IPS-NIHi11 (cell line): ENCODE measurements around the gene TLE6.
A peak's percentile ranks its signal among the peaks of the same experiment; 100 is the strongest.
"Not testable (repeated sequence)": the region's sequence is repeated elsewhere in the genome, so short reads cannot be mapped to it uniquely, and the experiment has no call there.

Experiments used
- DNase-seq: peaks from one replicate; pipeline ENCODE4 v3.0.0; 2012; ENCODE audit warnings: mixed read lengths, low spot score

Gene TLE6

GRCh38 chr19:3004522-3004921 lies 27.2 kb downstream of the TLE6 start:
- DNase-seq: no peak

- no peak for DNase-seq
These were observed 28.0 kb downstream of the TLE6 start for GRCh38 chr19:3005345-3005744.

- peak; percentile 91 for DNase-seq
These were observed 28.9 kb downstream of the TLE6 start for GRCh38 chr19:3006075-3006767.

GRCh38 chr19:3007975-3008374 lies 30.6 kb downstream of the TLE6 start:
- DNase-seq: no peak

GRCh38 chr19:3008994-3009393 lies 31.6 kb downstream of the TLE6 start:
- DNase-seq: no peak

- no peak for DNase-seq
These were observed 33.5 kb downstream of the TLE6 start for GRCh38 chr19:3010871-3011270.

GRCh38 chr19:3012059-3012458 lies 34.7 kb downstream of the TLE6 start:
- not testable (repeated sequence) for DNase-seq

- DNase-seq: peak; percentile 53
These were observed 35.4 kb downstream of the TLE6 start for GRCh38 chr19:3012621-3013262.

- no peak for DNase-seq
These were observed 35.9 kb downstream of the TLE6 start for GRCh38 chr19:3013263-3013725.

- no peak for DNase-seq
These were observed 36.8 kb downstream of the TLE6 start for GRCh38 chr19:3014135-3014534.

GRCh38 chr19:3015126-3016057 lies 38.0 kb downstream of the TLE6 start:
- no peak for DNase-seq

- DNase-seq: no peak
These were observed 40.6 kb downstream of the TLE6 start for GRCh38 chr19:3017923-3018322.

GRCh38 chr19:3019211-3019854 lies 42.0 kb downstream of the TLE6 start:
- DNase-seq: no peak

GRCh38 chr19:3020321-3020960 lies 43.1 kb downstream of the TLE6 start:
- DNase-seq: no peak

GRCh38 chr19:3024509-3024869 lies 47.1 kb downstream of the TLE6 start:
- DNase-seq: peak; percentile 3

- peak; percentile 45 for DNase-seq
These were observed 47.6 kb downstream of the TLE6 start for GRCh38 chr19:3024870-3025548.

GRCh38 chr19:3025549-3025886 lies 48.2 kb downstream of the TLE6 start:
- no peak for DNase-seq

GRCh38 chr19:3026768-3027167 lies 49.4 kb downstream of the TLE6 start:
- DNase-seq: no peak

GRCh38 chr19:3027292-3027691 lies 49.9 kb downstream of the TLE6 start:
- no peak for DNase-seq

- DNase-seq: no peak
These were observed 50.6 kb downstream of the TLE6 start for GRCh38 chr19:3027981-3028304.

GRCh38 chr19:3028305-3029064 lies 51.1 kb downstream of the TLE6 start:
- DNase-seq: peak; percentile 43
